ENCODE results near the gene C22orf23.

DNA sequence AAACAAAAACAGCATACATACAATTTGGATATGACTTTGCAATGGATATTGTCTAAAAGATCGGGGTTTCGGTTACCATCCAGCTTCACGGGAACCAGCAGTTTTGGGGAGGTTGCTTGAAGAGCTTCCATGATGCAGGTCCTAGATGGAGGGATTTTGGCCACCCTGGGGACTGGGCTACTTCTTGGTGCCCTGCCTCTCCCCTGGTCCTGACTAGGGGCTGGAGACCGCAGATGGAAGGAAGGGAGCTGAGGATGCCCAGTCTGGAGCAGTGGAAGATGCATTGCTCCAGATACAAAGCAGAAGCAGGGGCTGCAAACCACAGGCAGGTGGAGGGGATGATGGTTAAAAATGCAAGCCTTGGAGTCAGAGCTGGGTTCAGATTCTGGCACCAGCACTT lies 17.5 kb upstream of the C22orf23 start:
- TF ChIP-seq, protein P1, sequence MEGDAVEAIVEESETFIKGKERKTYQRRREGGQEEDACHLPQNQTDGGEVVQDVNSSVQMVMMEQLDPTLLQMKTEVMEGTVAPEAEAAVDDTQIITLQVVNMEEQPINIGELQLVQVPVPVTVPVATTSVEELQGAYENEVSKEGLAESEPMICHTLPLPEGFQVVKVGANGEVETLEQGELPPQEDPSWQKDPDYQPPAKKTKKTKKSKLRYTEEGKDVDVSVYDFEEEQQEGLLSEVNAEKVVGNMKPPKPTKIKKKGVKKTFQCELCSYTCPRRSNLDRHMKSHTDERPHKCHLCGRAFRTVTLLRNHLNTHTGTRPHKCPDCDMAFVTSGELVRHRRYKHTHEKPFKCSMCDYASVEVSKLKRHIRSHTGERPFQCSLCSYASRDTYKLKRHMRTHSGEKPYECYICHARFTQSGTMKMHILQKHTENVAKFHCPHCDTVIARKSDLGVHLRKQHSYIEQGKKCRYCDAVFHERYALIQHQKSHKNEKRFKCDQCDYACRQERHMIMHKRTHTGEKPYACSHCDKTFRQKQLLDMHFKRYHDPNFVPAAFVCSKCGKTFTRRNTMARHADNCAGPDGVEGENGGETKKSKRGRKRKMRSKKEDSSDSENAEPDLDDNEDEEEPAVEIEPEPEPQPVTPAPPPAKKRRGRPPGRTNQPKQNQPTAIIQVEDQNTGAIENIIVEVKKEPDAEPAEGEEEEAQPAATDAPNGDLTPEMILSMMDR (IDR thresholded peaks at IDR 0.05) = no peak
- TF ChIP-seq POLR2A (IDR thresholded peaks at IDR 0.05) = no peak
